ENCODE results near the gene RRP36.

GRCh38 chr6:43029120-43029519 is 7.7 kb downstream of the RRP36 start:
- TF ChIP-seq CTCF (IDR thresholded peaks at IDR 0.05; ENCODE audit: poor library complexity): no peak
- no peak for TF ChIP-seq EZH2phosphoT487 (IDR thresholded peaks at IDR 0.05; ENCODE audit: low read depth, severe bottlenecking, unreplicated experiment)

Data from hepatocyte (in vitro differentiated cells).